Uterus (tissue), 4 donors: ENCODE data around the gene PAM. TPM values are rescaled to one million over a fixed set of nuclear protein-coding genes. Genes with fewer than 3 reads are reported as not detected.

Experiments used
- DNase-seq, 2 donors: peaks; one replicate each; pipeline ENCODE4 v3.0.0-alpha.2; 2019 to 2020
- H3K27ac ChIP-seq, 2 donors: fragments of 200-600 bp; sonication (generic); 1 replicate in 1 of 2; 2 replicates in 1 of 2; pipeline ENCODE4 v1.5.1; 2016 to 2018
- H3K27me3 ChIP-seq, 2 donors: fragments of 200-600 bp; sonication (generic); one replicate each; pipeline ENCODE4 v1.5.1; 2018 to 2019; ENCODE audit warnings: control low read depth in 1 of 2
- H3K36me3 ChIP-seq, 2 donors: fragments of 200-600 bp; sonication (generic); one replicate each; pipeline ENCODE4 v1.5.1; 2019; ENCODE audit warnings: control low read depth in 1 of 2
- H3K4me1 ChIP-seq, 2 donors: fragments of 200-600 bp; sonication (generic); one replicate each; pipeline ENCODE4 v1.5.1; 2018 to 2019; ENCODE audit warnings: control low read depth in 1 of 2
- H3K4me3 ChIP-seq, 2 donors: fragments of 200-600 bp; sonication (generic); 1 replicate in 1 of 2; 2 replicates in 1 of 2; pipeline ENCODE4 v1.5.1; 2018 to 2019; ENCODE audit warnings: mild to moderate bottlenecking in 1 of 2
- H3K9me3 ChIP-seq, 2 donors: fragments of 200-600 bp; sonication (generic); one replicate each; pipeline ENCODE4 v1.5.1; 2019; ENCODE audit warnings: control low read depth in 1 of 2
- CTCF ChIP-seq, 4 experiments: fragments of 200-600 bp in 2 of 4; fragments of 450-650 bp in 2 of 4; sonication (generic) in 2 of 4; IDR thresholded peaks; one replicate each; pipeline ENCODE4 v1.5.1; 2016 to 2019; ENCODE audit warnings: antibody characterized with exemption in 4 of 4, mild to moderate bottlenecking in 2 of 4, moderate library complexity in 1 of 4
- POLR2A ChIP-seq, 2 donors: fragments of 450-650 bp; IDR thresholded peaks; one replicate each; pipeline ENCODE4 v1.6.1; 2016; ENCODE audit warnings: antibody characterized with exemption in 2 of 2, mild to moderate bottlenecking in 1 of 2, moderate library complexity in 1 of 2
- intact Hi-C: fragments of 100-400 bp; cut with DNase I; formaldehyde crosslinking; loops from one replicate; pipeline ENCODE4 v1.15.1; 2023; ENCODE audit warnings: low total_unique reads
- total RNA-seq, 4 donors: library from RNA; depleted of rRNA in 3 of 4; stranded (reverse); fragments of >200 nt in 3 of 4; gene quantifications; one replicate each; pipeline versions ENCODE4 v1.1.0 to v1.2.4, GENCODE V29; 2014 to 2023
- donor health status: DM: yes; HTN: yes; CAD: no.

The PAM gene
- total RNA-seq, 4 donors from 2014 or later, result 101 to 502 (median 168) TPM

GRCh38 chr5:102826629-102827028, 71.5 kb downstream of the PAM start:
- no peaks in the 10 kb centered on the region for H3K36me3 ChIP-seq
- no peaks in the 10 kb centered on the region for H3K9me3 ChIP-seq
- no peak overlapping the region for H3K27ac ChIP-seq
- TF ChIP-seq POLR2A (IDR thresholded peaks at IDR 0.05) (no peak), CTCF (IDR thresholded peaks at IDR 0.05) (no peak)
- no peak overlapping the region for H3K4me3 ChIP-seq
- no peak for DNase-seq
- no peaks in the 10 kb centered on the region for H3K27me3 ChIP-seq
- intact Hi-C loops, result no loop called here
- no peaks in the 10 kb centered on the region for H3K4me1 ChIP-seq

- Histone ChIP-seq H3K4me1 (no peaks in the 10 kb centered on the region), H3K36me3 (no peaks in the 10 kb centered on the region), H3K4me3 (no peak overlapping the region), H3K27ac (no peak overlapping the region), H3K9me3 (no peaks in the 10 kb centered on the region), H3K27me3 (no peaks in the 10 kb centered on the region)
- no peak for TF ChIP-seq CTCF (IDR thresholded peaks at IDR 0.05)
- TF ChIP-seq POLR2A (IDR thresholded peaks at IDR 0.05), result no peak
- DNase-seq, result no peak
- intact Hi-C loops, result no loop called here
These were observed 75.1 kb downstream of the PAM start for GRCh38 chr5:102830241-102830640.

DNA sequence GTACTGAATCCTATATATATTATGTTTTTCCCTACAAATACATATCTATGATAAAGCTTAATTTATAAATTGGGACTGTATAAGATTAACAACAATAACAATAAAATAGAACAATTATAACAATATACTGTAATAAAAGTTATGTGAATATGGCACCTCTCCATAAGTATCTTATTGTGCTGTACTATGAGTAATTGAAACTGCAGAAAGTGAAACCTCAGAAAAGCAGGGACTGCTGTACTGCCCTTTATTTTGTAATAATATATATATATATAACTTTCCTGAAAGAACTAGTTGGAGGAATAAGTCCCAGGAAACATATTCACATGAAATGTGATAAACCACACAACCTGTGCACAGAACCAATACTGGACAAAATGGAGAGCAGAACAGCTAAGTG, 77.3 kb downstream of the PAM start:
- H3K27me3 ChIP-seq, result no peaks in the 10 kb centered on the region
- no peaks in the 10 kb centered on the region for H3K9me3 ChIP-seq
- no peak for TF ChIP-seq CTCF (IDR thresholded peaks at IDR 0.05)
- TF ChIP-seq POLR2A (IDR thresholded peaks at IDR 0.05), result no peak
- no peak overlapping the region for H3K27ac ChIP-seq
- DNase-seq, result no peak
- intact Hi-C loops, result no loop called here
- H3K4me3 ChIP-seq, result no peak overlapping the region
- H3K36me3 ChIP-seq, result no peaks in the 10 kb centered on the region
- H3K4me1 ChIP-seq, result no peaks in the 10 kb centered on the region

- Histone ChIP-seq H3K27ac (no peak overlapping the region), H3K36me3 (no peaks in the 10 kb centered on the region), H3K4me1 (no peaks in the 10 kb centered on the region), H3K27me3 (no peaks in the 10 kb centered on the region), H3K9me3 (no peaks in the 10 kb centered on the region), H3K4me3 (no peak overlapping the region)
- intact Hi-C loops, result no loop called here
- no peak for TF ChIP-seq POLR2A (IDR thresholded peaks at IDR 0.05)
- TF ChIP-seq CTCF (IDR thresholded peaks at IDR 0.05), result no peak
- DNase-seq, result no peak
These were observed 78.0 kb downstream of the PAM start for GRCh38 chr5:102833146-102833545.

DNA sequence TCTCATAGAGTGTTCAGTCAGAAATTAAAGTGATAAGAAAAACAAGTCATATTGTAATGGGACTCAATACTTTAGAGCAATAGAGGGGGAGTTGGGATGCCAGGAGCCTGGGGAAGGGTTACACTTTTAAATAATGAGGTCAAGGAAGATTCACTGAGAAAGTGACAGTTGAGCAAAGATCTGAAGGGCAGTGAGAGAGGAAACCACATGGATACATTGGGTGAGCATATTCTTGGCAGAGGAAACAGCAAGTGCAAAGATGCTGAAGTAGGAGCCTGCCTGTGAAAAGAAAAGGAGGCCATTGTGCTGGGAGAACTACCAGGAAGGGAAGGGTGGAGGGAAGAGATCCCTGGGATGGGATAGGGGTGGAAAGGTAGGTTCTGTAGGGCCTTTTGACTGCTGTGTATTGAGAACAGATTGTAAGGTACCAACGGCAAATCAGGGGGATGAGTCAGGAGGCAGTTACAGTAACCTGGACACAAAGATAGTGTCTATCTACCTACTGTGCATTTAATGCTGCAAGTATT, 79.4 kb downstream of the PAM start:
- TF ChIP-seq CTCF (IDR thresholded peaks at IDR 0.05) (no peak), POLR2A (IDR thresholded peaks at IDR 0.05) (no peak)
- Histone ChIP-seq H3K36me3 (no peaks in the 10 kb centered on the region), H3K27me3 (no peaks in the 10 kb centered on the region), H3K4me1 (no peaks in the 10 kb centered on the region), H3K4me3 (no peak overlapping the region), H3K9me3 (no peaks in the 10 kb centered on the region), H3K27ac (no peak overlapping the region)
- intact Hi-C loops, result no loop called here
- no peak for DNase-seq
